ENCODE results near the gene DCAF11. TPM values are rescaled to one million over a fixed set of nuclear protein-coding genes. Genes with fewer than 3 reads are reported as not detected.

DCAF11 gene
- total and polyA plus RNA-seq, 2 of the 13 experiments (the other 11 are each of a cell fraction or from before 2014, with no cell fraction given), result 150 to 257 TPM

DNA sequence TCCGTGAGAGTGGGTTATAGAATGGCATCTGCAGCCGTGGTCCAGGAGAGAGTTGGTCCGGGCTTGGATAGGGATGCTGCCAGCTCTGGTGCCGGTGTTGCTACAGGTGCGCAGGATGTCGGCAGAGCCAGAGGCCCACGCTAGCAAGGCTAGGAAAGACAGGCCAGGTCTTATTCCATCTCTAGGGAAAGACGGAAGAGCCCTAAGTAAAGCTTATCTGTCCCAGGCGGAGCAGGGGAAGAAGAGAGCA is 20.9 kb downstream of the DCAF11 start (continued):
- TF ChIP-seq ZBTB2 (CRISPR knock-in tag; IDR thresholded peaks at IDR 0.05; ENCODE audit: low read depth), result no peak
- no peak; the same call in 1 of the 2 replicates for TF ChIP-seq WIZ (CRISPR knock-in tag; IDR thresholded peaks at IDR 0.05)
- TF ChIP-seq MTF1 (CRISPR knock-in tag; IDR thresholded peaks at IDR 0.05), result no peak
- no peak; the same call in 1 of the 2 replicates for TF ChIP-seq MEIS2 (CRISPR knock-in tag; IDR thresholded peaks at IDR 0.05)
- TF ChIP-seq GABPB1 (CRISPR knock-in tag; IDR thresholded peaks at IDR 0.05), result no peak
- TF ChIP-seq ISX (CRISPR knock-in tag; conservative IDR thresholded peaks at IDR 0.05), result no peak
- TF ChIP-seq TFDP1 (CRISPR knock-in tag; IDR thresholded peaks at IDR 0.05; ENCODE audit: borderline replicate concordance), result no peak
- no peak for TF ChIP-seq ZNF768 (CRISPR knock-in tag; IDR thresholded peaks at IDR 0.05)
- TF ChIP-seq, protein P1, sequence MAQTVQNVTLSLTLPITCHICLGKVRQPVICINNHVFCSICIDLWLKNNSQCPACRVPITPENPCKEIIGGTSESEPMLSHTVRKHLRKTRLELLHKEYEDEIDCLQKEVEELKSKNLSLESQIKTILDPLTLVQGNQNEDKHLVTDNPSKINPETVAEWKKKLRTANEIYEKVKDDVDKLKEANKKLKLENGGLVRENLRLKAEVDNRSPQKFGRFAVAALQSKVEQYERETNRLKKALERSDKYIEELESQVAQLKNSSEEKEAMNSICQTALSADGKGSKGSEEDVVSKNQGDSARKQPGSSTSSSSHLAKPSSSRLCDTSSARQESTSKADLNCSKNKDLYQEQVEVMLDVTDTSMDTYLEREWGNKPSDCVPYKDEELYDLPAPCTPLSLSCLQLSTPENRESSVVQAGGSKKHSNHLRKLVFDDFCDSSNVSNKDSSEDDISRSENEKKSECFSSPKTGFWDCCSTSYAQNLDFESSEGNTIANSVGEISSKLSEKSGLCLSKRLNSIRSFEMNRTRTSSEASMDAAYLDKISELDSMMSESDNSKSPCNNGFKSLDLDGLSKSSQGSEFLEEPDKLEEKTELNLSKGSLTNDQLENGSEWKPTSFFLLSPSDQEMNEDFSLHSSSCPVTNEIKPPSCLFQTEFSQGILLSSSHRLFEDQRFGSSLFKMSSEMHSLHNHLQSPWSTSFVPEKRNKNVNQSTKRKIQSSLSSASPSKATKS (CRISPR knock-in tag; IDR thresholded peaks at IDR 0.05), result no peak
- TF ChIP-seq ASH2L (IDR thresholded peaks at IDR 0.05; ENCODE audit: insufficient read length, low read depth, low read length), result no peak
- TF ChIP-seq, protein P2, sequence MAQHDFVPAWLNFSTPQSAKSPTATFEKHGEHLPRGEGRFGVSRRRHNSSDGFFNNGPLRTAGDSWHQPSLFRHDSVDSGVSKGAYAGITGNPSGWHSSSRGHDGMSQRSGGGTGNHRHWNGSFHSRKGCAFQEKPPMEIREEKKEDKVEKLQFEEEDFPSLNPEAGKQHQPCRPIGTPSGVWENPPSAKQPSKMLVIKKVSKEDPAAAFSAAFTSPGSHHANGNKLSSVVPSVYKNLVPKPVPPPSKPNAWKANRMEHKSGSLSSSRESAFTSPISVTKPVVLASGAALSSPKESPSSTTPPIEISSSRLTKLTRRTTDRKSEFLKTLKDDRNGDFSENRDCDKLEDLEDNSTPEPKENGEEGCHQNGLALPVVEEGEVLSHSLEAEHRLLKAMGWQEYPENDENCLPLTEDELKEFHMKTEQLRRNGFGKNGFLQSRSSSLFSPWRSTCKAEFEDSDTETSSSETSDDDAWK (CRISPR knock-in tag; IDR thresholded peaks at IDR 0.05), result no peak
- TF ChIP-seq ZNF761 (CRISPR knock-in tag; conservative IDR thresholded peaks at IDR 0.05), result no peak
- TF ChIP-seq TMF1 (CRISPR knock-in tag; IDR thresholded peaks at IDR 0.05; ENCODE audit: low read depth), result no peak
- TF ChIP-seq, protein P3, sequence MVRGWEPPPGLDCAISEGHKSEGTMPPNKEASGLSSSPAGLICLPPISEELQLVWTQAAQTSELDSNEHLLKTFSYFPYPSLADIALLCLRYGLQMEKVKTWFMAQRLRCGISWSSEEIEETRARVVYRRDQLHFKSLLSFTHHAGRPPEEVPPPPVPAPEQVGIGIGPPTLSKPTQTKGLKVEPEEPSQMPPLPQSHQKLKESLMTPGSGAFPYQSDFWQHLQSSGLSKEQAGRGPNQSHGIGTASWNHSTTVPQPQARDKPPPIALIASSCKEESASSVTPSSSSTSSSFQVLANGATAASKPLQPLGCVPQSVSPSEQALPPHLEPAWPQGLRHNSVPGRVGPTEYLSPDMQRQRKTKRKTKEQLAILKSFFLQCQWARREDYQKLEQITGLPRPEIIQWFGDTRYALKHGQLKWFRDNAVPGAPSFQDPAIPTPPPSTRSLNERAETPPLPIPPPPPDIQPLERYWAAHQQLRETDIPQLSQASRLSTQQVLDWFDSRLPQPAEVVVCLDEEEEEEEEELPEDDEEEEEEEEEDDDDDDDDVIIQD (CRISPR knock-in tag; IDR thresholded peaks at IDR 0.05; ENCODE audit: low read depth), result no peak
- TF ChIP-seq KLF6 (CRISPR knock-in tag; IDR thresholded peaks at IDR 0.05), result no peak
- no peak for TF ChIP-seq HDAC2 (CRISPR knock-in tag; IDR thresholded peaks at IDR 0.05)
- TF ChIP-seq, protein P4, sequence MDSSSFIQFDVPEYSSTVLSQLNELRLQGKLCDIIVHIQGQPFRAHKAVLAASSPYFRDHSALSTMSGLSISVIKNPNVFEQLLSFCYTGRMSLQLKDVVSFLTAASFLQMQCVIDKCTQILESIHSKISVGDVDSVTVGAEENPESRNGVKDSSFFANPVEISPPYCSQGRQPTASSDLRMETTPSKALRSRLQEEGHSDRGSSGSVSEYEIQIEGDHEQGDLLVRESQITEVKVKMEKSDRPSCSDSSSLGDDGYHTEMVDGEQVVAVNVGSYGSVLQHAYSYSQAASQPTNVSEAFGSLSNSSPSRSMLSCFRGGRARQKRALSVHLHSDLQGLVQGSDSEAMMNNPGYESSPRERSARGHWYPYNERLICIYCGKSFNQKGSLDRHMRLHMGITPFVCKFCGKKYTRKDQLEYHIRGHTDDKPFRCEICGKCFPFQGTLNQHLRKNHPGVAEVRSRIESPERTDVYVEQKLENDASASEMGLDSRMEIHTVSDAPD (CRISPR knock-in tag; IDR thresholded peaks at IDR 0.05), result no peak
- TF ChIP-seq ZNF263 (CRISPR knock-in tag; IDR thresholded peaks at IDR 0.05), result no peak; the same call in 1 of the 2 replicates
- TF ChIP-seq SNAPC2 (CRISPR knock-in tag; IDR thresholded peaks at IDR 0.05), result peak; percentile 3; the same call in 1 of the 2 replicates
- no peak for TF ChIP-seq ZNF547 (CRISPR knock-in tag; IDR thresholded peaks at IDR 0.05)
- TF ChIP-seq TRAFD1 (CRISPR knock-in tag; IDR thresholded peaks at IDR 0.05; ENCODE audit: borderline replicate concordance), result no peak; the same call in 1 of the 2 replicates
